NCI-H69 (cell line): ENCODE measurements around the gene SERPINA1.

Experiments used
- DNase-seq: peaks from one replicate; lab custom pipeline; 2025; lab: John Stamatoyannopoulos, UW

SERPINA1 gene

DNA sequence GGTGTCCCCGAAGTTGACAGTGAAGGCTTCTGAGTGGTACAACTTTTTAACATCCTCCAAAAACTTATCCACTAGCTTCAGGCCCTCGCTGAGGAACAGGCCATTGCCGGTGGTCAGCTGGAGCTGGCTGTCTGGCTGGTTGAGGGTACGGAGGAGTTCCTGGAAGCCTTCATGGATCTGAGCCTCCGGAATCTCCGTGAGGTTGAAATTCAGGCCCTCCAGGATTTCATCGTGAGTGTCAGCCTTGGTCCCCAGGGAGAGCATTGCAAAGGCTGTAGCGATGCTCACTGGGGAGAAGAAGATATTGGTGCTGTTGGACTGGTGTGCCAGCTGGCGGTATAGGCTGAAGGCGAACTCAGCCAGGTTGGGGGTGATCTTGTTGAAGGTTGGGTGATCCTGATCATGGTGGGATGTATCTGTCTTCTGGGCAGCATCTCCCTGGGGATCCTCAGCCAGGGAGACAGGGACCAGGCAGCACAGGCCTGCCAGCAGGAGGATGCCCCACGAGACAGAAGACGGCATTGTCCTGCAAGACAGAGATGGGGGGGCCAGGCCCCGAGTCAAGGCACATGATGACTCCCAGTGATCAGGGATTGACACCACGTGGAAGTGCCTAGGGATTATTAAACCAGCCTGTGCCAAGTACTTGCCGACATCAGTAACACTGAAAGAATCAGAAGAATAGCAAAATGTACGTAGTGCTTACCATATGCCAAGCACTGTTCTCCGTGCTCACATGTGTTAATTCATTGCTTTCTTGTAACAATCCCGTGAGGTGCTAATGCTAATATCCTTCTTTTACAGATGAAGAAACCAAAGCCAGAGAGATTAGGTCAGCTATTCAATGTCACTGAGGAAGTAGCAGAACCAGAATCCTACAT, 5.4 kb downstream of the SERPINA1 start:
- no peak for DNase-seq

DNA sequence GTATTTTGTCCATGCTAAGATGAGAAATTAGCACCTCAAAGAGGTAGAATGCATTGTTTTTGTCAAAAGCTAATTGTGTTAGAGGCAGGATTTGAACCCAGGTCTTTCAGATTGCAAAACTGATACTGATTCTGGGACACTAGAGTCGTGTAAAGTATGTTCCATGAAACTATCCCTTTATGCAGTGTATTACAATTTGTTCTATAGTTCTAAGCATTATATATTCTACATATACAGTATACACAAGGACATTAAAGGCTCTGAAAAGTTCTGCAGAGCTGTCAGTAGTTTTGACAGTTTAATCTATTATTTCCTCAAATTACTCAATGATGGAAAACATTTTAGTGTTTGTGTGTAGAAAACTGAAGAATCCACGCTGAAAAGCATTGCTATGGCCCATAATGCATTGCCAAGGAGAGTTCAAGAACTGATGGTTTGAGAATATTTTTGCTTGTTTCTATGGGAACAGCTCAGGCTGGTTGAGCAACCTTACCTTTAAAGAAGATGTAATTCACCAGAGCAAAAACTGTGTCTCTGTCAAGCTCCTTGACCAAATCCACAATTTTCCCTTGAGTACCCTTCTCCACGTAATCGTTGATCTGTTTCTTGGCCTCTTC, 6.2 kb downstream of the SERPINA1 start:
- DNase-seq: no peak

DNA sequence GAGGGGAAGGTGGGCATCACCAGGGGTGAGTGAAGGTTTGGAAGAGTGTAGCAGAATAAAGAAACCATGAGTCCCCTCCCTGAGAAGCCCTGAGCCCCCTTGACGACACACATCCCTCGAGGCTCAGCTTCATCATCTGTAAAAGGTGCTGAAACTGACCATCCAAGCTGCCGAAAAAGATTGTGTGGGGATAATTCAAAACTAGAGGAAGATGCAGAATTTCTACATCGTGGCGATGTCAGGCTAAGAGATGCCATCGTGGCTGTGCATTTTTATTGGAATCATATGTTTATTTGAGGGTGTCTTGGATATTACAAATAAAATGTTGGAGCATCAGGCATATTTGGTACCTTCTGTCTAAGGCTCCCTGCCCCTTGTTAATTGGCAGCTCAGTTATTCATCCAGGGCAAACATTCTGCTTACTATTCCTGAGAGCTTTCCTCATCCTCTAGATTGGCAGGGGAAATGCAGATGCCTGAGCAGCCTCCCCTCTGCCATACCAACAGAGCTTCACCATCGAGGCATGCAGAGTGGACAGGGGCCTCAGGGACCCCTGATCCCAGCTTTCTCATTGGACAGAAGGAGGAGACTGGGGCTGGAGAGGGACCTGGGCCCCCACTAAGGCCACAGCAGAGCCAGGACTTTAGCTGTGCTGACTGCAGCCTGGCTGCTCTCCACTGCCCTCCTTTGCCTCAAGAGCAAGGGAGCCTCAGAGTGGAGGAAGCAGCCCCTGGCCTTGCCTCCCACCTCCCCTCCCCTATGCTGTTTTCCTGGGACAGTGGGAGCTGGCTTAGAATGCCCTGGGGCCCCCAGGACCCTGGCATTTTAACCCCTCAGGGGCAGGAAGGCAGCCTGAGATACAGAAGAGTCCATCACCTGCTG, 7.0 kb downstream of the SERPINA1 start:
- DNase-seq: no peak

DNA sequence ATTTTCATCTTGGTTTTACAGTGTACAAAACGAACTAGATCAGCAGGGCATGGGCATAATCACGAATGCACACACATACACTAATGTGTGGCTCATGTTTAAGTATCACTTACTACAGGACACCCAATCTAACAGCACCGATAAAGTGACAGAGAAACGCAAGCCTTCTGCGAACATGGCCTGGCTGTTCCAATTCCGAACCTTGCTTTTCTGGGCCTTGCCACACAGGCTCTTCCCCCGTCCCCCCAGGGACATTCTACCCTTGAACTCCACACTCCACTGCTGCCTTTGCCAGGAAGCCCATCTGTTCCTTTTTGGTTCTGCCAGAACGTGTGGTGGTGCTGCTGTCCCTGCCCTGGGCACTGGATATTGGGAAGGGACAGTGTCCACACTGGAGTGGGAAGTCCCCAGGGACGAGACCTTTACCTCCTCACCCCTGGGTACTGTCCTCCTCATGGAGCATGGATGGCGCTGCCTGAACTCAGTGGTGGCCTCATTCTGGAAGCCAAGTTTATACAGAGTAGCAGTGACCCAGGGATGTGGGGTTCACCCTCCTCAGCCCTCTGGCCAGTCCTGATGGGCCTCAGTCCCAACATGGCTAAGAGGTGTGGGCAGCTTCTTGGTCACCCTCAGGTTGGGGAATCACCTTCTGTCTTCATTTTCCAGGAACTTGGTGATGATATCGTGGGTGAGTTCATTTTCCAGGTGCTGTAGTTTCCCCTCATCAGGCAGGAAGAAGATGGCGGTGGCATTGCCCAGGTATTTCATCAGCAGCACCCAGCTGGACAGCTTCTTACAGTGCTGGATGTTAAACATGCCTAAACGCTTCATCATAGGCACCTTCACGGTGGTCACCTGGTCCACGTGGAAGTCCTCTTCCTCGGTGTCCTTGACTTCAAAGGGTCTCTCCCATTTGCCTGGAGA, 7.9 kb downstream of the SERPINA1 start:
- no peak for DNase-seq

DNA sequence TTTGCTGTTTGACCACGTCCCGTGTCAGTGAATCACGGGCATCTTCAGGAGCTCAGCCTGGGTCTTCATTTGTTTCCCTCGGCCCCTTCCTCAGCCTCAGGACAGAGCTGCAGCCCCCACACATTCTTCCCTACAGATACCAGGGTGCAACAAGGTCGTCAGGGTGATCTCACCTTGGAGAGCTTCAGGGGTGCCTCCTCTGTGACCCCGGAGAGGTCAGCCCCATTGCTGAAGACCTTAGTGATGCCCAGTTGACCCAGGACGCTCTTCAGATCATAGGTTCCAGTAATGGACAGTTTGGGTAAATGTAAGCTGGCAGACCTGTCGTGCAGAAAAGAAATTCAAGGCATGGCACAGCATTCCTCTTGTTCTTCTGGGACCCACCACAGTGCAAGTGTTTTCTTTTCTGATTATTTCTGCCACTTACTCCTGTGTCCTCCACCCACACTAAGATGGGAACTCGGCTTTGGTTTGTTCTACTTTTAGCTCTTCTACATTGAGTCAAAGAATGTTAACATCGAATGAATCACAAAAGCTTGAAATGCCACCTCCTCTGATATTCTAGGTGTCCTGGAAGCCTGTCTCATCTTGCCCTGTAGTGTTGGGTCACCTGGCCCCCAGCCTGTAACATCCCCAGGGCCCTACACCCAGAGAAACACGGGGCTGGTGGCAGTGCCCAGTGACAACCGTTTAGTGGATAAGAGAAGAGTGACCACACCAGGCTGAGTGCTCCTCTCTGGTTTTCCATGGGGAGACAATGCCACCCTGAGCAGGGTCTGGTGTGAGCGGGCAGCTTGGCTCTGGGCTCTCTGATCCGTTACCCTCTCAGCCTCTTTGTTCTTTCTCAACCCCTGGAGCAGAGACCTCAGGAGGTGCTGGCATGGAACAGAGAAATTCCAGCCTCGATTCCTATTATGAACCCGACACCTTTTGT, 8.8 kb downstream of the SERPINA1 start:
- DNase-seq: no peak

DNA sequence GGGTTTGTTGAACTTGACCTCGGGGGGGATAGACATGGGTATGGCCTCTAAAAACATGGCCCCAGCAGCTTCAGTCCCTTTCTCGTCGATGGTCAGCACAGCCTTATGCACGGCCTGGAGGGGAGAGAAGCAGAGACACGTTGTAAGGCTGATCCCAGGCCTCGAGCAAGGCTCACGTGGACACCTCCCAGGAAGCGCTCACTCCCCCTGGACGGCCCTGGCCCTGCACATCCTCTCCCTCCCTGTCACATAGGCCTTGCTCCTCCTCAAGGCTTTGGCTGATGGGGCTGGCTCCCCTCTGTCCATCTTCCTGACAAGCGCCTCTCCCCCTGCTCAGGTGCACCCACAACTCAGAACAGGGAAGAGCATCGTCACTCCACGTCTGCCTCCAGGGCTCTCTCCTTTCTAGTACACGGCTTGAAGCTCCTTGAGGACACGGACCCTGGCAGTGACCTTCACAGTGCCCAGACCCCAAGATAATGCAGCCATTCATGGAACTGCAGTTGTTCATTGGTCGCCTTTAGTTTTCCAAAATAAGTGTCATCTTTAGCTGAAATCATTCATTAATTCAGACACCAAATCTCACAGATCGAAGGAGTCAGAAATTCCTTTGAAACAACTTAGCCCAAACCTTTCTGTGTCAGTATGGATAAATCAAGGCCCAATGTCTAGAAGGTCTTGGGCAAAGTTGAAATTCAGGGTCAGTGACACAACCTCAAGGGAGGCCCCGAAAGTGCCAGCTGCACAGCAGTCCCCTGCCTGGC, 9.7 kb downstream of the SERPINA1 start:
- DNase-seq: no peak

DNA sequence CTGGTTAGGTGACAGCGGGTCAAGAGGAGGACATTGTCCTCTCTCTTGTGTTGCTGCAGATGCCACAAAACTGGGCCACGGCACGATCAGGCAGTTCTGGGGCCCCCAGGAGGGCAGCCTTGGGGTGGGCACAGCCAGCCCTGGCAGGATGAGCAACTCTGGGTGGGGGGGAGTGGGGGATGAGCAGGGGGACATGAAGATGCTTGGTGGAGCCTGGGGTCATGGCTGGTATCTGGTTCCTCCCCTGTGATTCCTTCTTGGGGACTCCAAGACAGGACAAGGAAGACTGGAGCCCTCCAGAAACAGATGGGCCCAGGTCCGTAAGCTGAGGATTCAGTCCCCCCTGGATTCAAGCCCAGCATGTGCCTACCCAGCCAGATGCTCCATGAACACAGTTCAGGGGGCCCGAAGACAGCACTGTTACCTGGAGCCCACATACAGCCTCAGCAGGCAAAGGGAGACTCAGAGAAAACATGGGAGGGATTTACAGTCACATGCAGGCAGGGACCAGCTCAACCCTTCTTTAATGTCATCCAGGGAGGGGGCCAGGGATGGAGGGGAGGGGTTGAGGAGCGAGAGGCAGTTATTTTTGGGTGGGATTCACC, 10.4 kb downstream of the SERPINA1 start:
- no peak for DNase-seq

DNA sequence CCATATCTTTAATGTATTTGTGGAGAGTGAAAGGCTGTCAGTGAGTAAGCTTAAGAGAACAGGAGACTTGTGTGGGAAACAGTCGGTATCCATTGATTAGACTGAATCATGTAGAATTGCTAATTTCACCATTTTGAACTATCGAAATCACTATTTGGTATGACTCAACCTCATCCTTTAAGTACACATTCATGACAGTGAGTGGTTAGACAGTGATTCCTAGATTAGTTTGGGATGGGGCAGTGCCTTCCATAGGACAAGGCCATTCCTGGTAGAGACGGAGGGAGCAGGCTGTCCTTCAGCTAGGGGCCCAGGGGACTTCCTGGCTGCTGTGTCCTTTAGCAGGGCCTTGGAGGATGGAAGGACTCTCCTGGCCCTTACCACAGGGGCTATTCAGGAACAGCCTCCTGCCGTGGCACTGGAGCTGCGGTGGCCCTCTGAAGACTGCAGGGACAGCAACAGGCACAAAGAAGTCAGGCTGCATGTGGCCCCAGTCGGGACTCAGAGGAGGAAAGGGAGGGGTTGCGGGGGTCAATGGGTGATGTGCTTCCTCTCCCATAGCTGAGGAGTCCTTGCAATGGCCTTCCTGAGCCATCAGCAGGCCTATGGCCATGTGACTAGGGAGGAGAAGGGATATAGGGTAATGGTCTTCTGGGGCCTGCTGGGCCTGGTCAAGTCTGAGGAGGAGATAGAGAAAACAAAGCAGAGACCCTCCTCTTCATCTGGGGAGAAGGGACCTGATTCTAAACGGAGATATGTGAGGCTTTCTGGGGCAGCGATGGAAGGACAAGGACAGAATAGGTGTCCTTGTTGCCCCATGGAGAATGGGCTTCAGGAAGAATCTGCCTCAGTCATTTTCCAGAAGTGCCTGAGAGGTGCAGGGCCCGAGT, 11.2 kb downstream of the SERPINA1 start:
- DNase-seq: no peak

DNA sequence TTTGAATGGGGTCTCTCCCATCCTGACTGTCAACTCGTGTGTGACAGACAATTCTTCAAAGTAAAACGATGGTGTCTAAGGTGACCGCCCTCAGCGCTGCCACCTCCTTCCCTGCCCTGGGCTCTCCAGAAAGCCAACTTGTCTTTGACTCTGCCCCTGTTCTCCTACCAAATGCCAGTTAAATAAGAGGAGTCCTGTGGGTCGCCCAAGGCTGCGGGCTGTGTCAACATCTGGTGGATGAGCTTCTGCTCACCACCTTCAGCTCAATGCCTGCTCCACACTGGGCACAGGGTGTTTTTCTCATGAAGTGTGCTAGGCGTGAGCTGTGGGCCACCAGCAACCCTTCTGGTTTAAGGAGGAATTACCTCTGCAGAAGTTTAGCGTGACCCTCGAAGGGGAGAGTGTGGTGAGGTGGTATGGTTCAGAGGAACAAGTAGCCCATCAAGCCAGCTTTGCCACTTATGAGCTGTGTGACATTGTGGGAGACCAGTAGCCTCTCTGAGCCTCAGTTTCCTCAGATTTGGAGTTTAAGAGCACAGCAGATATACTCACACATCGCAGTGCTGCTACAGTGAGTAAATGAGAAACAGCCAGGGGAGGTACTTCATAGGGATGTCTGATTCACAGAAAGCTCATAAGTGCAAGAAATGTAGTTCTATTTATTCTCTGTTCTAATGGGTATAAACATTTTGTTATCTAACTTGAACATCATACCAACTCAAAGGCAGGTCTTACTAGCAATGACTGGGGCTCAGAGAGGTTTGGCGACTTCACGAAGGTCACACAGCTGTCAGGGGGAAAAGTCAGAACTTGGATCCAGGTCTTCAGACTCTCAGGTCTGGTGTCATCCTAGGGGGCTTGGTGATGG, 12.1 kb downstream of the SERPINA1 start:
- DNase-seq: no peak

DNA sequence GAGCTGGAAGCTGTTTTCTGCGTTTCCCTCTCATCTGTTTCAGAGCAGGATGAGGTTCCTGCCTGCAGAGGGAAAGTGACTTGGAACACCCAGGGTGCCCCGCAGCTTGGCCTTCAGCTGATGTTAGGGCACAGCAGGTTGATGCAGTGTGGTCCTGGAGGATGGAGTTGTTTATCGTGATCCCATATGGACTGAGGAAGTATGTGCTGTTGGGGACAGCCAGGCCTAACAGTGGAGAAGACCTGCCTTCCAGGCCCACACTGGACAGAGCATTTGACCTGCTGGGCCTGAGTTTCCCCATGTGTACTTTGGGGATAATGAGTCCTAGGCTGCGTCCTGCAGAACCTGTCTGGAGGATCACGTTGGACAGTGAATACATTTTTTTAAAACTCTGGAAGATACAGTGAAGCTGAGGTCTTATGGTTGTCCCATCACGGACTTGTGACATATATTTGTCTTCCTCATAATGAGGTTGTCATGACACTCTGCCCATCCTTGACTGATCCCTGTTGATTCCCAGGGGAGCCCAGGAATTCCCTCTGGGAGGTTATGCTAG, 12.8 kb downstream of the SERPINA1 start:
- no peak for DNase-seq

DNA sequence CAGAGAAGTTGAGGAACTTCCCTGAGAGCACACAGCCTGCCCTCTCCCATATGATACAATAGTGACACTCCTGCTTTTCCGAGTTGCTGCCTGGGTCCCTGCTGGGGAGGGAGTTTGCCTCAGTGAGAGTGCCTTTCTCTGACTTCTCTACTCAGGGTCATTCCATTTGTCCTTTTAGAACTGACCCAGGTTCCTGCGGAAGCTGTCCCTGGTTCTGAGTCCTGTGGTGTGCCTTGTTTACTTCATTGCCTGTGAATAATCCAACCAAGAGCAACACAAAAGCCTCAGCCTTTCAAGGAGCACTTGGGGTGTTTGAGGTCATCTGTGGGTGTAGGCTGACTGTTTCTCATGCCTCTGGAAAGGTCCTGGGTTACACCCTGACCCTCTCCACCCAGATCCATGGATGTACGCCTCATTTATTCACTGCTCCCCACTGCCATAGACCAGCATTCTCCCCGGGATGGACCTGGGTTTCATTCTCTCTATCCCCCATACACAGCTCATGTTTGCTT, 13.6 kb downstream of the SERPINA1 start:
- no peak for DNase-seq

DNA sequence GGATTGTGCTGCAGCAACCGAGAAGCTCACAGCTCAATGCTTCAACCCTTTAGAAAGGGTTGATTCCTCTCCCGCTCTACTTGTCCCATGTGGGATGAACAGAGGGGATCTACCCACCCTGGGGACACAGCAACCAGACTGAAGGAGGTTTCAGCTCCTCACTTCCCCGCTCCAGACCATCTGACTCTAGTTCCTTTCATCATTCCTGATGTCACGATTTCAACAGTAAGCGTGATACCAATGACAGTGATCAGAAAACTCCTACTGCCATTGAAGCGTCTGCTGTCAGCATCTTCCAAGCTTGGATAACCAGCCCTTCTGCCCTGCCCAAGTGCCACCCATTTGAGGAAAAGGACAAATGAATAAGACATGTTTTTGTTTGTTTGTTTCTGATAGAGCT, 14.3 kb downstream of the SERPINA1 start:
- DNase-seq: no peak

DNA sequence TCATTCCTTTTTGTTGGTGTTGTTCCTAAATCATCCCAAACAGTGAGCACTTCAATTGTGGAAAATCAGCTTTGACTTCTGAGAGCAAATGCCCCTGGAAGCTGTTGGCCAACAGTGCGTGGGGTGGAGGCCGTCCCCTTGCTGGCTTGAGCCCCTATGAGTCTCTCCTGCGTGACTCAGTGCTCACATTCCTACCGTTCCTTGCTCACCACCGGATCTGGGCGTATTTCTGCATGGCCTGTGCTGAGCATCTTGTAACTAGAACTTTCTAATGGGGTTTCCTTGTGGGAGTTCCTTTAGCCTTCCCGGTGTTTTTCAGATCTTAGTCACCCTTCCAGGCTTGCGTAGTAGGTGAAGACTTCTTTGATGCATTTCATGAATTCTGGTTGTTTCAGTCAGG, 14.7 kb downstream of the SERPINA1 start:
- DNase-seq: no peak

DNA sequence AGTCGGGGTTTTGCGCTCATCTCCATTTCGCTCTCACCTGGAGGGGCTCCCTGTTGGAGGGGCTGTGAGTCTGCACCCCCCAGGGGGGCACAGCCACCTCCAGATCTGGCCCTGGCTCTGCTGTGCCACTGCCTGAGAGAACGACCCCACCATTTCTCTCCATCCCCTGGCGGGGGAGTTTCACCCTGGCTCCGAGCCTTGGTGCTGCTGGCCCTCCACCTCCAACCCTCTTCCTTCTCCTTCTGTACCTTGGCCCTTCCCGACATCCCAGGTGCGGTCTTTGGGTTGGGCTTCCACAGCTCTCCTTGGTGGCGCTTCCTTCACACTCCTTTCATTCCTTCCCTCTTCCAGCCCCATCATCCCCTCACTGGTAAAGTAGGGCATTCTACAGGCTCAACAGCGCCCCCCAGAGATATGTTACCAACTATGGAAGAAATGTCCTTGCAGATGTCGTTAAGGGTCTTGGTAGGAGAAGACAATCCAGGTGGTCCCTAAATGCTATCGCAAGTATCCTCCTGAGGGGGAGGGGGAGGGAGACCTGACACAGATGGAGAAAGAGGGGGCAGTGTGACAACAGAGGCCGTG, 16.3 kb downstream of the SERPINA1 start:
- peak; percentile 56 for DNase-seq

DNA sequence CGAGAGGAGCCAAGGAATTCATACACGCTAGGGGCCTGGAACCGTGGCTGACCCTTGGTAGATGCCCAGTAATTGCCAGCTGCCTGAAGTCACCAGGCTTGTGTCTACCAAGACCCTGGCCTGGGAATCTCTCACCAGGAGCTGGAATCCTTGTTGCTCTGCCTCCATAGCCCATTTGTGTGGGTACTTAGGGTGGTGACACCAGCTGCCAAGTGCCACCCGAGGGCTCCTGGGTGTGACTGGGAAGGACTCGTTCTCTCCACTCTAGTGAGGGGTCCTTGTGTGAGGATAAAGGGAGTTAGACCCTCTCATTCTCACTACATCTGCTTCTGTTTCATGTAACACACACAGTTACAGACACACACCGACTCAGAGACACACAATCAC, 17.9 kb downstream of the SERPINA1 start:
- DNase-seq: no peak
